ENCODE results near the gene SUSD1.
"Not testable (repeated sequence)": the region's sequence is repeated elsewhere in the genome, so short reads cannot be mapped to it uniquely, and the experiment has no call there.

SUSD1 gene

GRCh38 chr9:112173489-112174221, 1.4 kb downstream of the SUSD1 start:
- DNase-seq (ENCODE audit: low read depth in 2 of 2) = no peak

GRCh38 chr9:112170968-112171367, 4.1 kb downstream of the SUSD1 start:
- no peak for DNase-seq (ENCODE audit: low read depth in 2 of 2)

- DNase-seq (ENCODE audit: low read depth in 2 of 2) = no peak
Observed at GRCh38 chr9:112170235-112170634, 4.9 kb downstream of the SUSD1 start.

GRCh38 chr9:112169368-112169767, 5.7 kb downstream of the SUSD1 start:
- no peak for DNase-seq (ENCODE audit: low read depth in 2 of 2)

- no peak for DNase-seq (ENCODE audit: low read depth in 2 of 2)
Observed at GRCh38 chr9:112168197-112168596, 6.9 kb downstream of the SUSD1 start.

- no peak for DNase-seq (ENCODE audit: low read depth in 2 of 2)
Observed at GRCh38 chr9:112166176-112167140, 8.6 kb downstream of the SUSD1 start.

GRCh38 chr9:112162621-112163413, 12.3 kb downstream of the SUSD1 start:
- no peak for DNase-seq (ENCODE audit: low read depth in 2 of 2)

GRCh38 chr9:112159781-112160180, 15.3 kb downstream of the SUSD1 start:
- DNase-seq (ENCODE audit: low read depth in 2 of 2) = no peak

- DNase-seq (ENCODE audit: low read depth in 2 of 2) = no peak
Observed at GRCh38 chr9:112158656-112159367, 16.3 kb downstream of the SUSD1 start.

GRCh38 chr9:112157961-112158360, 17.1 kb downstream of the SUSD1 start:
- no peak for DNase-seq (ENCODE audit: low read depth in 2 of 2)

- no peak for DNase-seq (ENCODE audit: low read depth in 2 of 2)
Observed at GRCh38 chr9:112157087-112157486, 18.0 kb downstream of the SUSD1 start.

GRCh38 chr9:112149211-112149610, 25.9 kb downstream of the SUSD1 start:
- DNase-seq (ENCODE audit: low read depth in 2 of 2) = no peak

GRCh38 chr9:112145886-112146285, 29.2 kb downstream of the SUSD1 start:
- DNase-seq (ENCODE audit: low read depth in 2 of 2) = no peak

GRCh38 chr9:112144807-112145206, 30.3 kb downstream of the SUSD1 start:
- no peak for DNase-seq (ENCODE audit: low read depth in 2 of 2)

- no peak for DNase-seq (ENCODE audit: low read depth in 2 of 2)
Observed at GRCh38 chr9:112142420-112142819, 32.7 kb downstream of the SUSD1 start.

GRCh38 chr9:112140936-112141335, 34.2 kb downstream of the SUSD1 start:
- no peak for DNase-seq (ENCODE audit: low read depth in 2 of 2)

- DNase-seq (ENCODE audit: low read depth in 2 of 2) = no peak
Observed at GRCh38 chr9:112137066-112137465, 38.0 kb downstream of the SUSD1 start.

- no peak for DNase-seq (ENCODE audit: low read depth in 2 of 2)
Observed at GRCh38 chr9:112135706-112136105, 39.4 kb downstream of the SUSD1 start.

- not testable (repeated sequence) for DNase-seq (ENCODE audit: low read depth in 2 of 2)
Observed at GRCh38 chr9:112133806-112134205, 41.3 kb downstream of the SUSD1 start.

GRCh38 chr9:112132356-112132755, 42.7 kb downstream of the SUSD1 start:
- DNase-seq (ENCODE audit: low read depth in 2 of 2) = no peak

- no peak for DNase-seq (ENCODE audit: low read depth in 2 of 2)
Observed at GRCh38 chr9:112130997-112131396, 44.1 kb downstream of the SUSD1 start.
